GM21526 (cell line): ENCODE results near the gene CR2.
"Not testable (repeated sequence)": the region's sequence is repeated elsewhere in the genome, so short reads cannot be mapped to it uniquely, and the experiment has no call there.

Experiments
- ATAC-seq: cut with Tn5 transposase; IDR thresholded peaks from one replicate; pipeline ENCODE4 v1.9.1; 2021; ENCODE audit warnings: moderate library complexity; ENCODE audit not compliant: unreplicated experiment, low FRiP score

CR2 gene

GRCh38 chr1:207454046-207454964 is at the start of gene CR2:
Gene CR2, plus strand, starts transcription at chr1:207454328. Its CDS starts 91 bp downstream, at chr1:207454419.
- ATAC-seq = peak; percentile 78

- no peak for ATAC-seq
These were observed 49.1 kb upstream of the CR2 start for GRCh38 chr1:207404849-207405525.

- no peak for ATAC-seq
These were observed 48.3 kb upstream of the CR2 start for GRCh38 chr1:207405814-207406213.

GRCh38 chr1:207407655-207408260 is 46.4 kb upstream of the CR2 start:
- no peak for ATAC-seq

GRCh38 chr1:207412845-207413244 is 41.3 kb upstream of the CR2 start:
- ATAC-seq = no peak

- ATAC-seq = peak; percentile 91
These were observed 39.5 kb upstream of the CR2 start for GRCh38 chr1:207414606-207415108.

GRCh38 chr1:207417076-207417475 is 37.1 kb upstream of the CR2 start:
- ATAC-seq = no peak

- ATAC-seq = no peak
These were observed 35.8 kb upstream of the CR2 start for GRCh38 chr1:207418351-207418750.

- ATAC-seq = no peak
These were observed 34.0 kb upstream of the CR2 start for GRCh38 chr1:207420109-207420508.

- ATAC-seq = no peak
These were observed 33.0 kb upstream of the CR2 start for GRCh38 chr1:207421078-207421477.

- ATAC-seq = no peak
These were observed 30.4 kb upstream of the CR2 start for GRCh38 chr1:207423560-207424292.

GRCh38 chr1:207424570-207425131 is 29.5 kb upstream of the CR2 start:
- ATAC-seq = no peak

- no peak for ATAC-seq
These were observed 26.1 kb upstream of the CR2 start for GRCh38 chr1:207427832-207428585.

- no peak for ATAC-seq
These were observed 25.3 kb upstream of the CR2 start for GRCh38 chr1:207428783-207429182.

GRCh38 chr1:207429963-207430362 is 24.2 kb upstream of the CR2 start:
- no peak for ATAC-seq

GRCh38 chr1:207430602-207431001 is 23.5 kb upstream of the CR2 start:
- ATAC-seq = no peak

GRCh38 chr1:207431508-207431907 is 22.6 kb upstream of the CR2 start:
- no peak for ATAC-seq

- ATAC-seq = no peak
These were observed 20.7 kb upstream of the CR2 start for GRCh38 chr1:207433435-207433834.

- ATAC-seq = not testable (repeated sequence)
These were observed 17.4 kb upstream of the CR2 start for GRCh38 chr1:207436746-207437145.
